ENCODE data around the gene LRRC23. TPM values are rescaled to one million over a fixed set of nuclear protein-coding genes. Genes with fewer than 3 reads are reported as not detected.

The LRRC23 gene
- total and polyA plus RNA-seq, 2 donors (not counting 1 experiment from before 2014, with no cell fraction given): 5.6 to 9.6 TPM

- Histone ChIP-seq H3K36me3 (ENCODE audit: control insufficient read depth, insufficient read depth, low read length) (no peaks in the 10 kb centered on the region), H3K4me2 (ENCODE audit: extremely low read depth, insufficient read depth, low read length) (no peak overlapping the region)
- peak; percentile 61 to 81 for DNase-seq (ENCODE audit: low read depth in 2 of 2)
These were observed 4.6 kb upstream of the LRRC23 start for GRCh38 chr12:6899837-6900519.

GRCh38 chr12:6902448-6902847 is 2.2 kb upstream of the LRRC23 start:
- no peak for TF ChIP-seq EZH2 (IDR thresholded peaks at IDR 0.05; ENCODE audit: low read length, missing control alignments)
- TF ChIP-seq CTCF (conservative IDR thresholded peaks at IDR 0.05 in 1 of 2, IDR thresholded peaks at IDR 0.05 in 1 of 2; ENCODE audit: low read depth in 1 of 2, low read length in 2 of 2): no peak
- Histone ChIP-seq H3K4me2 (ENCODE audit: extremely low read depth, insufficient read depth, low read length) (no peak overlapping the region), H3K27me3 (ENCODE audit: control insufficient read depth, insufficient read depth, low read length) (no peaks in the 10 kb centered on the region), H2AFZ (ENCODE audit: low read length) (no peak overlapping the region), H4K20me1 (ENCODE audit: control insufficient read depth, extremely low read depth, insufficient read depth, low read length) (no peaks in the 10 kb centered on the region), H3K9me3 (ENCODE audit: control insufficient read depth, insufficient read depth, low read depth, low read length) (no peaks in the 10 kb centered on the region), H3K9ac (ENCODE audit: insufficient read depth, low read length) (no peak overlapping the region), H3K4me3 (replicated peaks in 1 of 4; ENCODE audit: control extremely low read depth in 1 of 4, insufficient read depth in 1 of 4, low read depth in 3 of 4, low read length in 4 of 4) (no peak overlapping the region), H3K36me3 (ENCODE audit: control insufficient read depth, insufficient read depth, low read length) (no peaks in the 10 kb centered on the region), H3K27ac (ENCODE audit: insufficient read depth, low read length) (no peak overlapping the region), H3K79me2 (ENCODE audit: control insufficient read depth, insufficient read depth, low read length) (no peaks in the 10 kb centered on the region), H3K4me1 (ENCODE audit: control insufficient read depth, extremely low read depth, insufficient read depth, low read length) (peaks cover 2% of the 10 kb centered on the region)
- no peak for DNase-seq (ENCODE audit: low read depth in 2 of 2)

More at GRCh38 chr12:6899837-6900519, 4.6 kb upstream of the LRRC23 start:
- no peak overlapping the region for H3K9ac ChIP-seq (ENCODE audit: insufficient read depth, low read length)
- TF ChIP-seq CTCF (conservative IDR thresholded peaks at IDR 0.05 in 1 of 2, IDR thresholded peaks at IDR 0.05 in 1 of 2; ENCODE audit: low read depth in 1 of 2, low read length in 2 of 2) (no peak), EZH2 (IDR thresholded peaks at IDR 0.05; ENCODE audit: low read length, missing control alignments) (no peak)
- no peaks in the 10 kb centered on the region for H3K9me3 ChIP-seq (ENCODE audit: control insufficient read depth, insufficient read depth, low read depth, low read length)
- H3K79me2 ChIP-seq (ENCODE audit: control insufficient read depth, insufficient read depth, low read length): no peaks in the 10 kb centered on the region
- H3K4me1 ChIP-seq (ENCODE audit: control insufficient read depth, extremely low read depth, insufficient read depth, low read length): no peaks in the 10 kb centered on the region
- no peak overlapping the region for H3K4me3 ChIP-seq (replicated peaks in 1 of 4; ENCODE audit: control extremely low read depth in 1 of 4, insufficient read depth in 1 of 4, low read depth in 3 of 4, low read length in 4 of 4)
- no peaks in the 10 kb centered on the region for H4K20me1 ChIP-seq (ENCODE audit: control insufficient read depth, extremely low read depth, insufficient read depth, low read length)
- no peak overlapping the region for H2AFZ ChIP-seq (ENCODE audit: low read length)
- H3K27me3 ChIP-seq (ENCODE audit: control insufficient read depth, insufficient read depth, low read length): no peaks in the 10 kb centered on the region
- H3K27ac ChIP-seq (ENCODE audit: insufficient read depth, low read length): no peak overlapping the region

GRCh38 chr12:6903722-6904121 is 900 bp upstream of the LRRC23 start:
- TF ChIP-seq EZH2 (IDR thresholded peaks at IDR 0.05; ENCODE audit: low read length, missing control alignments) (no peak), CTCF (conservative IDR thresholded peaks at IDR 0.05 in 1 of 2, IDR thresholded peaks at IDR 0.05 in 1 of 2; ENCODE audit: low read depth in 1 of 2, low read length in 2 of 2) (no peak)
- no peak overlapping the region for H3K4me3 ChIP-seq (replicated peaks in 1 of 4; ENCODE audit: control extremely low read depth in 1 of 4, insufficient read depth in 1 of 4, low read depth in 3 of 4, low read length in 4 of 4)
- H3K4me2 ChIP-seq (ENCODE audit: extremely low read depth, insufficient read depth, low read length): no peak overlapping the region
- no peak overlapping the region for H3K9ac ChIP-seq (ENCODE audit: insufficient read depth, low read length)
- DNase-seq (ENCODE audit: low read depth in 2 of 2): no peak
- no peak overlapping the region for H2AFZ ChIP-seq (ENCODE audit: low read length)
- peaks cover 2% of the 10 kb centered on the region for H3K4me1 ChIP-seq (ENCODE audit: control insufficient read depth, extremely low read depth, insufficient read depth, low read length)
- no peaks in the 10 kb centered on the region for H3K9me3 ChIP-seq (ENCODE audit: control insufficient read depth, insufficient read depth, low read depth, low read length)
- H3K27ac ChIP-seq (ENCODE audit: insufficient read depth, low read length): no peak overlapping the region
- H4K20me1 ChIP-seq (ENCODE audit: control insufficient read depth, extremely low read depth, insufficient read depth, low read length): no peaks in the 10 kb centered on the region
- H3K36me3 ChIP-seq (ENCODE audit: control insufficient read depth, insufficient read depth, low read length): no peaks in the 10 kb centered on the region
- no peaks in the 10 kb centered on the region for H3K27me3 ChIP-seq (ENCODE audit: control insufficient read depth, insufficient read depth, low read length)
- no peaks in the 10 kb centered on the region for H3K79me2 ChIP-seq (ENCODE audit: control insufficient read depth, insufficient read depth, low read length)

All from fibroblast of lung (primary cell).